GM18499 (cell line): ENCODE results near the gene BCO2.
"Not testable (repeated sequence)": the region's sequence is repeated elsewhere in the genome, so short reads cannot be mapped to it uniquely, and the experiment has no call there.

Experiments
- ATAC-seq: cut with Tn5 transposase; IDR thresholded peaks from one replicate; pipeline ENCODE4 v1.9.1; 2021; ENCODE audit warnings: moderate number of reproducible peaks; ENCODE audit not compliant: insufficient read depth, unreplicated experiment

Gene BCO2

DNA sequence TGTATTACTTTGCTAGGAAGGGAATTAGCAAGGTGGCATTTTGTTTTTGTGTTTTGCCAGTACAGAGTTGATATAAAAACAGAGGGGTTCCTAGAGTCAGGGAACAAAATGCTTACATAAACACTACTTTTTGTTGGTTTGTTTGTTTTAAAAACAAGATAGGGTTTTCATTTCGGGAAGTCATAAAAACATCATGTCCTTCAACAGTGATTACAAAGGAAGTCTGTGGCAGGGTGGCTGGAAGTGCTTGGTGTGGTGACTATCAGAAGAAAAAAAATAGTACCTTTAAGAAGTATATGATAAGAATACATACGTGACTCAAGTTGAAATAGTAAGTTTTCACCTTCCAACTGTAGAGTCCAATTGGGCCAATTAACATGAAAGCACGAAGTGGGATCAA, 10.3 kb upstream of the BCO2 start:
- no peak for ATAC-seq

GRCh38 chr11:112166562-112166961, 8.8 kb upstream of the BCO2 start:
- no peak for ATAC-seq

DNA sequence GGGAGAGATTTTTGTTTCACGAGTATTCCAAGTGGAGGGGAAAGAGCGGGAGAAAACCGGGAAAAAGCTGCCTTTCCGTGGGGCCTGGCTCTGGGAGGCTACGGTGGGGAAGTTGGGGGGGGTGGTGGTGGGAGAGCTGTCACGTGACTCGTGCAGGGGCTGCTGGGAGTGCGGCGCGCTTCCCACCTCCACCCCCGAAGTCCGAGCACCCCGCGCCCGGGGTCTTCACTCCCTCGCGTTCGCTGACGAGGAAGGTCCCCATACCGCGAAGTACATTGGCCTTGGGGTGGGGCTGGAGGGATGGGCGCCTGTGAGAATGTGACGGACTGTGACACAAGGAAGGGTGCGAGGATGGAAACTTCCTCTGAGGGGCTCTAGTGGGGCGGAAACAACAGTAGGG, 8.2 kb upstream of the BCO2 start, which contains the start of gene TEX12:
Gene TEX12, plus strand, starts transcription at position 228 of the 400 bp plus-strand sequence. CDS start 1,897 bp downstream, outside the sequence.
- ATAC-seq = no peak

- peak; percentile 55 for ATAC-seq
These were observed 2.8 kb upstream of the BCO2 start for GRCh38 chr11:112172362-112172994.

GRCh38 chr11:112173152-112173551, 2.2 kb upstream of the BCO2 start:
- no peak for ATAC-seq

- no peak for ATAC-seq
These were observed 264 bp downstream of the BCO2 start for GRCh38 chr11:112175599-112175952.

GRCh38 chr11:112176077-112176476, 765 bp downstream of the BCO2 start:
- no peak for ATAC-seq

DNA sequence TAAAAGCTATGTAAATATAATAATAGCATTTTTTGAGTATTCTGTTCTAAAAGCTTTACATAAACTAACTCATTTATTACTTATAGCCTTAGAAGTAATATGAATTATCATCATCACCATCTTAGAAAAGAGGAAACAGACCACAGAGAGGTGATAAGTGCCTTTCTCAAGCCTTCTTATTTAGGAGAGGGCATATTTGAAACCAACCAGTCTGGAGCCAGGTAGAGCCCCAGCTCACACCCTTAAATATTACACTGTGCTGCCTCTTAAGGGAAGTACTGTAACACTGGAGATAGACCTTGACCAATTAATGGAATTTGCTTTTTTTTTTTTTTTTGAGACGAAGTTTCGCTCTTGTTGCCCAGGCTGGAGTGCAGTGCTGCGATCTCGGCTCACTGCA, 2.3 kb downstream of the BCO2 start:
- no peak for ATAC-seq

DNA sequence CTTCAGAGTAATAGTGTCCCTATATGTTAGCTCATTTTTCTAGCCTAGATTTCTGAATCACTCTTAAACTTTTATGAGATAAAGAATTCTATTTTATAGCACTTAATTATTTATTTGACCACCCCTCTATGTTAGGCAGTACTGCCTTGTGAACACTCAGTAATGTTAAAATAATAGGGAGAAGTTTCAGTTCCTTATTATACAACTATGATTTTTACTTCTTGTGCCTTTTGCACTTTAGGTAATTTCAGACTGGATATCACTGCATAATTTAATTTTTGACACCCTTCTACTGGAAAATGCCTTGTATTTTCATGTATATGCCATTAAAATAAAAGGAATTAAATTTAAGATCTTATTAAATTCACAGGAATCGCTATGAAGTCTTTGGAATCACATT, 3.1 kb downstream of the BCO2 start:
- no peak for ATAC-seq

GRCh38 chr11:112178936-112179335, 3.6 kb downstream of the BCO2 start:
- ATAC-seq = no peak

GRCh38 chr11:112179601-112180000, 4.3 kb downstream of the BCO2 start:
- ATAC-seq = no peak

- no peak for ATAC-seq
These were observed 7.6 kb downstream of the BCO2 start for GRCh38 chr11:112182867-112183266.

GRCh38 chr11:112185883-112186282, 10.6 kb downstream of the BCO2 start:
- no peak for ATAC-seq

DNA sequence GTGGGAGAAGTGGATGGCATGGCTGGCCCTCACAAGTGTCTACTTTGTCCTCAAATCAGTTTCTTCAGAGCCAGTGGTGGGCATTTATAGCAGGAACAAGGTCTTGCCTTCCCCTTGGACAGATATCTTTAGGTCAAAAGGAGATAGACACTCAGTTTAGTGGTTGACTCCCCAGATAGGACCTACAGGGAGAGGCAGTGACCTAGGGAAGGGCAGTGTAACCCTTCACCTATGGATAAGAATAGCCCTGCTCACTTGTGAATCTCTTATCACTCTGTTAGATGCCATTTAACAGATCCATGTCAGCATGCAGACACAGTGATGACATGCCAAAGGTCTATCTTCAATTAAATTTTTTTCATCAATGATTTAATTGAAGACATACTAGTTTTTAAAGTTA, 11.0 kb downstream of the BCO2 start:
- no peak for ATAC-seq

- ATAC-seq = not testable (repeated sequence)
These were observed 19.8 kb downstream of the BCO2 start for GRCh38 chr11:112195113-112195512.

- ATAC-seq = no peak
These were observed 20.6 kb downstream of the BCO2 start for GRCh38 chr11:112195951-112196351.

DNA sequence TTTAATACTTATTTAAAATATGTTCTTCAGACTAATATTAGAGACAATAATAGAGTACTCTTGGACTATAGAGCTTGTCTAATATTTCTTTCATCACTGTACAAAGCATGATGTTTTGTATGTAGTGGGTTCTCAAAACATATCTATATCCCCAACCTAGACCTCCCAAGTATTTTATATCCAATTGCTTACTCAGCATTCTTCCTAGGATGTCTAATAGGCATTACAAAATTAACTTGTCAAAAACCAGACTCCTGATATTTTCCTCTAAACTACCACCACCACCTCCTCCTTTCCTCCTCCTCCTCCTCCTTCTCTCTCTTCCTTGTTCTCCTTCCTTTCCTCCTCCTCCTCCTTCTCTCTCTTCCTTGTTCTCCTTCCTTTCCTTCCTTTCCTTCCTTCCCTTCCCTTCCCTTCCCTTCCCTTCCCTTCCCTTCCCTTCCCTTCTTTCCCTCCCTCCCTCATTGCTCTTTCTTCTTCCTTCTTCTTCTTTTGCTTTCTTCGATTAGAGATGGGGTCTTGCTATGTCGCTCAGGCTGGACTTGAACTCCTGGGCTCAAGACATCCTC, 21.3 kb downstream of the BCO2 start:
- no peak for ATAC-seq

GRCh38 chr11:112199101-112199500, 23.8 kb downstream of the BCO2 start:
- ATAC-seq = not testable (repeated sequence)

GRCh38 chr11:112200252-112200651, 24.9 kb downstream of the BCO2 start:
- ATAC-seq = no peak

- no peak for ATAC-seq
These were observed 30.8 kb downstream of the BCO2 start for GRCh38 chr11:112206071-112206470.

- ATAC-seq = no peak
These were observed 35.6 kb downstream of the BCO2 start for GRCh38 chr11:112210890-112211289.

DNA sequence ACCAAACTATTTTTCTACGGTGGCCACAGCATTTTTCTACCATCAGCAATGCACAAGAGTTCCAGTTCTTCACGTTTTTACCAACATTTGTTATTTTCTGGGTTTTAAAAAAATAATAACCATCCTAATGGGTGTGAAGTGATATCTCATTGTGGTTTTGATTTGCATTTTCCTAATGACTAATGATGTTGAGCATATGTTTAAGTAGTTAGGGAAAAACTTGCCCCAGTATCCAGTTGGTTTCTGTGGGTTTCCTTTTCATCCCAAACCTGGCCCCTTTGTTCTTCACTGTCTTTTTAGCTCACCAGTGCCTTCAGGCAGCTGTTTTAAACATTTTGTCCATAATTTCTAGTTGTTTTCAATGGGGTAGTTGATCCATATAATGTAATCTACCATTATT, 36.2 kb downstream of the BCO2 start:
- no peak for ATAC-seq
